ENCODE results near the gene POU6F2.
"Not testable (repeated sequence)": the region's sequence is repeated elsewhere in the genome, so short reads cannot be mapped to it uniquely, and the experiment has no call there.

The POU6F2 gene

GRCh38 chr7:39375047-39375873 lies 397.6 kb downstream of the POU6F2 start:
- DNase-seq (ENCODE audit: low read depth in 2 of 2) = no peak
- no peak overlapping the region for H3K4me3 ChIP-seq (replicated peaks in 1 of 2; ENCODE audit: low read depth in 2 of 2, low read length in 2 of 2)
- TF ChIP-seq, protein P1, sequence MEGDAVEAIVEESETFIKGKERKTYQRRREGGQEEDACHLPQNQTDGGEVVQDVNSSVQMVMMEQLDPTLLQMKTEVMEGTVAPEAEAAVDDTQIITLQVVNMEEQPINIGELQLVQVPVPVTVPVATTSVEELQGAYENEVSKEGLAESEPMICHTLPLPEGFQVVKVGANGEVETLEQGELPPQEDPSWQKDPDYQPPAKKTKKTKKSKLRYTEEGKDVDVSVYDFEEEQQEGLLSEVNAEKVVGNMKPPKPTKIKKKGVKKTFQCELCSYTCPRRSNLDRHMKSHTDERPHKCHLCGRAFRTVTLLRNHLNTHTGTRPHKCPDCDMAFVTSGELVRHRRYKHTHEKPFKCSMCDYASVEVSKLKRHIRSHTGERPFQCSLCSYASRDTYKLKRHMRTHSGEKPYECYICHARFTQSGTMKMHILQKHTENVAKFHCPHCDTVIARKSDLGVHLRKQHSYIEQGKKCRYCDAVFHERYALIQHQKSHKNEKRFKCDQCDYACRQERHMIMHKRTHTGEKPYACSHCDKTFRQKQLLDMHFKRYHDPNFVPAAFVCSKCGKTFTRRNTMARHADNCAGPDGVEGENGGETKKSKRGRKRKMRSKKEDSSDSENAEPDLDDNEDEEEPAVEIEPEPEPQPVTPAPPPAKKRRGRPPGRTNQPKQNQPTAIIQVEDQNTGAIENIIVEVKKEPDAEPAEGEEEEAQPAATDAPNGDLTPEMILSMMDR (IDR thresholded peaks at IDR 0.05; ENCODE audit: low read depth, low read length) = no peak

GRCh38 chr7:39375874-39376190 lies 398.1 kb downstream of the POU6F2 start:
- no peak overlapping the region for H3K4me3 ChIP-seq (replicated peaks in 1 of 2; ENCODE audit: low read depth in 2 of 2, low read length in 2 of 2)
- TF ChIP-seq, protein P1 (IDR thresholded peaks at IDR 0.05; ENCODE audit: low read depth, low read length) = no peak
- DNase-seq (ENCODE audit: low read depth in 2 of 2) = no peak

- not testable (repeated sequence) for H3K4me3 ChIP-seq (replicated peaks in 1 of 2; ENCODE audit: low read depth in 2 of 2, low read length in 2 of 2); DNase-seq (ENCODE audit: low read depth in 2 of 2)
These were observed 399.2 kb downstream of the POU6F2 start for GRCh38 chr7:39376881-39377280.

GRCh38 chr7:39379416-39379815 lies 401.7 kb downstream of the POU6F2 start:
- no peak for DNase-seq (ENCODE audit: low read depth in 2 of 2)
- no peak overlapping the region for H3K4me3 ChIP-seq (replicated peaks in 1 of 2; ENCODE audit: low read depth in 2 of 2, low read length in 2 of 2)
- TF ChIP-seq, protein P1 (IDR thresholded peaks at IDR 0.05; ENCODE audit: low read depth, low read length) = no peak

GRCh38 chr7:39383136-39383535 lies 405.4 kb downstream of the POU6F2 start:
- peak in 1 of 2 donors; percentile 46 for DNase-seq (ENCODE audit: low read depth in 2 of 2)
- TF ChIP-seq, protein P1 (IDR thresholded peaks at IDR 0.05; ENCODE audit: low read depth, low read length) = no peak
- H3K4me3 ChIP-seq (replicated peaks in 1 of 2; ENCODE audit: low read depth in 2 of 2, low read length in 2 of 2) = no peak overlapping the region

GRCh38 chr7:39384386-39384785 lies 406.7 kb downstream of the POU6F2 start:
- DNase-seq (ENCODE audit: low read depth in 2 of 2) = no peak
- H3K4me3 ChIP-seq (replicated peaks in 1 of 2; ENCODE audit: low read depth in 2 of 2, low read length in 2 of 2) = no peak overlapping the region
- TF ChIP-seq, protein P1 (IDR thresholded peaks at IDR 0.05; ENCODE audit: low read depth, low read length) = no peak

DNA sequence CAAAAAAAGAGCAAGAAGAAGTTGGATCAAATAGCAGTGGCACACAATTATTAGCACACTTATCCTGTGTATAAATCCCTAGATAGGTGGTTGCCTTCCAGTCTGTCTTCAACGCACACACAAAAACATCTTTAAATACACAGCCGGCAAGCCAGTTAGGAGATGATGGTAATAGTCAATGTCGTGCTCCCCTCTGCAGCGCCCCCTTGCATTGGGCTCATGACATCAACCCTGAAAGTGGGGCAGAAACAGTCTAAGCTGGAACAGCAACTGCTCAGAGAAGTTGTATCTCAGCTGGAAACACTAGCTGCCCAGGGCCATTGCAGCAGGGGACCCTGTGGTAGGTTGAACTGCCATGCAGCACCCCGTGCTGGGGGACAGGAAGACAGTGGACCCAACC lies 409.0 kb downstream of the POU6F2 start:
- TF ChIP-seq, protein P1 (IDR thresholded peaks at IDR 0.05; ENCODE audit: low read depth, low read length) = no peak
- no peak for DNase-seq (ENCODE audit: low read depth in 2 of 2)

More for the DNA sequence above, 409.0 kb downstream of the POU6F2 start:
- no peak overlapping the region for H3K4me3 ChIP-seq (replicated peaks in 1 of 2; ENCODE audit: low read depth in 2 of 2, low read length in 2 of 2)

Data from cardiac fibroblast (primary cell).